GM19467 (cell line): ENCODE results near the gene DGKZ.

Source experiments
- ATAC-seq: cut with Tn5 transposase; IDR thresholded peaks from one replicate; pipeline ENCODE4 v1.9.1; 2021; ENCODE audit warnings: mild to moderate bottlenecking, moderate library complexity; ENCODE audit not compliant: unreplicated experiment

The DGKZ gene

GRCh38 chr11:46380340-46381047 lies 33.2 kb downstream of the DGKZ start:
- no peak for ATAC-seq

- ATAC-seq: no peak
Observed at GRCh38 chr11:46381048-46381818, 34.0 kb downstream of the DGKZ start, which contains the start of gene MDK. MDK (plus strand) TSS chr11:46381669; CDS start chr11:46382058, 389 bp downstream.

GRCh38 chr11:46381819-46382645 lies 34.8 kb downstream of the DGKZ start:
- no peak for ATAC-seq

GRCh38 chr11:46382646-46383403 lies 35.6 kb downstream of the DGKZ start:
- ATAC-seq: no peak

- no peak for ATAC-seq
Observed at GRCh38 chr11:46383404-46383758, 36.1 kb downstream of the DGKZ start.

- ATAC-seq: no peak
Observed at GRCh38 chr11:46383974-46384701, 36.9 kb downstream of the DGKZ start.

- ATAC-seq: no peak
Observed at GRCh38 chr11:46385169-46386004, 38.1 kb downstream of the DGKZ start.

GRCh38 chr11:46386005-46386578 lies 38.8 kb downstream of the DGKZ start:
- ATAC-seq: no peak

GRCh38 chr11:46386674-46387073 lies 39.4 kb downstream of the DGKZ start:
- ATAC-seq: no peak

- ATAC-seq: no peak
Observed at GRCh38 chr11:46387456-46387855, 40.2 kb downstream of the DGKZ start.

- ATAC-seq: no peak
Observed at GRCh38 chr11:46387919-46388618, 40.8 kb downstream of the DGKZ start.

- ATAC-seq: no peak
Observed at GRCh38 chr11:46388619-46389449, 41.6 kb downstream of the DGKZ start.

- ATAC-seq: peak; percentile 42
Observed at GRCh38 chr11:46389450-46390330, 42.4 kb downstream of the DGKZ start.

- ATAC-seq: no peak
Observed at GRCh38 chr11:46390331-46391171, 43.3 kb downstream of the DGKZ start.

GRCh38 chr11:46391186-46391577 lies 43.9 kb downstream of the DGKZ start:
- no peak for ATAC-seq
